Kidney epithelial cell (primary cell): Measurements from ENCODE around the gene MRPS27. TPM values are rescaled to one million over a fixed set of nuclear protein-coding genes. Genes with fewer than 3 reads are reported as not detected.

Experiments
- DNase-seq: peaks from one replicate; pipeline ENCODE4 v3.0.0-alpha.2; 2010; ENCODE audit warnings: low read depth
- H3K27me3 ChIP-seq: 2 replicates; pipeline ENCODE4 v1.6.0; 2011; ENCODE audit warnings: low read length; ENCODE audit not compliant: control insufficient read depth, insufficient read depth
- H3K36me3 ChIP-seq: 2 replicates; pipeline ENCODE4 v1.5.1; 2011; ENCODE audit warnings: low read length; ENCODE audit not compliant: control insufficient read depth, insufficient read depth
- H3K4me3 ChIP-seq: 2 replicates; pipeline ENCODE4 v1.5.1; 2011; ENCODE audit warnings: low read depth, mild to moderate bottlenecking, control low read depth, low read length
- total RNA-seq: library from RNA; depleted of rRNA; stranded (reverse); fragments of >200 nt; gene quantifications from 2 replicates; pipeline ENCODE4 v1.2.3, GENCODE V29; 2015
- TF ChIP-seq, protein P1 (sequence below): IDR thresholded peaks from 2 replicates; pipeline ENCODE4 v1.5.1; 2011; ENCODE audit warnings: mild to moderate bottlenecking, moderate library complexity, low read length, control low read depth, inconsistent platforms; ENCODE audit not compliant: insufficient read depth, poor library complexity, severe bottlenecking

The MRPS27 gene
- total RNA-seq, 1 donor from 2014 or later: 67.3 TPM

DNA sequence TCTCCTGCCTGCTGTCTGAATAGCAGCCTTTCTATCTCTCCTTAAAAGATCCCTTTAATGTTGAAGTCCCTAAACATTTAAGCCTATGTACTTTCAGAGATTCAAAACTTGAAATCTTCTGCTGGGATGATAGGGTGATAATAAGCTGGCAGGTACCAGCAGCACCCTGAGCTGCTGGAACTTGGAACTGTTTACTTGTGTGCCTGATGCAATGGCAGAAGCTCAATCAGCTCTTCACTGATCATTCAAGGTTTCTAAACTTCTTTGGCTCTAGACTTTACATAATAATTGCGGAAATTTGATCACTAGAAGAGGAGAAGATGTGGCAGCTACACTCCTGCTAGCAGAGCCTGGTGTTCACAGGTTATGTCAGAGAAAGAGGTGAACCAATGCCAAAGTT is 27.6 kb downstream of the MRPS27 start:
- no peaks in the 10 kb centered on the region for H3K36me3 ChIP-seq

DNA sequence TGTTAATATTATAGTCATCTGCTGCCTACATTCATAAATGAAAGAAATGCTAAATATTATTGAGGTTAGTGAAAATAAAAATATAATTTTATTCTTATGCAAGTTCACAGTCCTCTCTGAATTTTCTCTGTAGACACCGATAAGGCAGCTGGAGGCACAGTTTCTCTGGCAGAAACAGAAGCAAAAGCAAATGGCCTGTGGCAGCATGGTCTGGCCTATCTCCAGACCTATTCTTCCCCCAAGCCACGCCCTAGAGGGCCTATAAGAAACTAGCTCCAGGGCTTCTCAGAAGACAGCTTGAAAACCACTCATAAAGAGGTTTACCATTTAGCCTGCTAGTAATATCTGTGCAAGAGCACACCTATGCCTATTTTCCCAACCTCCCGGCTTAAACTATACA is 28.4 kb downstream of the MRPS27 start:
- no peak overlapping the region for H3K4me3 ChIP-seq
- TF ChIP-seq, protein P1, sequence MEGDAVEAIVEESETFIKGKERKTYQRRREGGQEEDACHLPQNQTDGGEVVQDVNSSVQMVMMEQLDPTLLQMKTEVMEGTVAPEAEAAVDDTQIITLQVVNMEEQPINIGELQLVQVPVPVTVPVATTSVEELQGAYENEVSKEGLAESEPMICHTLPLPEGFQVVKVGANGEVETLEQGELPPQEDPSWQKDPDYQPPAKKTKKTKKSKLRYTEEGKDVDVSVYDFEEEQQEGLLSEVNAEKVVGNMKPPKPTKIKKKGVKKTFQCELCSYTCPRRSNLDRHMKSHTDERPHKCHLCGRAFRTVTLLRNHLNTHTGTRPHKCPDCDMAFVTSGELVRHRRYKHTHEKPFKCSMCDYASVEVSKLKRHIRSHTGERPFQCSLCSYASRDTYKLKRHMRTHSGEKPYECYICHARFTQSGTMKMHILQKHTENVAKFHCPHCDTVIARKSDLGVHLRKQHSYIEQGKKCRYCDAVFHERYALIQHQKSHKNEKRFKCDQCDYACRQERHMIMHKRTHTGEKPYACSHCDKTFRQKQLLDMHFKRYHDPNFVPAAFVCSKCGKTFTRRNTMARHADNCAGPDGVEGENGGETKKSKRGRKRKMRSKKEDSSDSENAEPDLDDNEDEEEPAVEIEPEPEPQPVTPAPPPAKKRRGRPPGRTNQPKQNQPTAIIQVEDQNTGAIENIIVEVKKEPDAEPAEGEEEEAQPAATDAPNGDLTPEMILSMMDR: no peak
- H3K36me3 ChIP-seq: no peaks in the 10 kb centered on the region
- H3K27me3 ChIP-seq: no peaks in the 10 kb centered on the region
- DNase-seq: no peak

More for the DNA sequence above, 27.6 kb downstream of the MRPS27 start:
- Histone ChIP-seq H3K4me3 (no peak overlapping the region), H3K27me3 (no peaks in the 10 kb centered on the region)
- TF ChIP-seq, protein P1: no peak
- DNase-seq: no peak

DNA sequence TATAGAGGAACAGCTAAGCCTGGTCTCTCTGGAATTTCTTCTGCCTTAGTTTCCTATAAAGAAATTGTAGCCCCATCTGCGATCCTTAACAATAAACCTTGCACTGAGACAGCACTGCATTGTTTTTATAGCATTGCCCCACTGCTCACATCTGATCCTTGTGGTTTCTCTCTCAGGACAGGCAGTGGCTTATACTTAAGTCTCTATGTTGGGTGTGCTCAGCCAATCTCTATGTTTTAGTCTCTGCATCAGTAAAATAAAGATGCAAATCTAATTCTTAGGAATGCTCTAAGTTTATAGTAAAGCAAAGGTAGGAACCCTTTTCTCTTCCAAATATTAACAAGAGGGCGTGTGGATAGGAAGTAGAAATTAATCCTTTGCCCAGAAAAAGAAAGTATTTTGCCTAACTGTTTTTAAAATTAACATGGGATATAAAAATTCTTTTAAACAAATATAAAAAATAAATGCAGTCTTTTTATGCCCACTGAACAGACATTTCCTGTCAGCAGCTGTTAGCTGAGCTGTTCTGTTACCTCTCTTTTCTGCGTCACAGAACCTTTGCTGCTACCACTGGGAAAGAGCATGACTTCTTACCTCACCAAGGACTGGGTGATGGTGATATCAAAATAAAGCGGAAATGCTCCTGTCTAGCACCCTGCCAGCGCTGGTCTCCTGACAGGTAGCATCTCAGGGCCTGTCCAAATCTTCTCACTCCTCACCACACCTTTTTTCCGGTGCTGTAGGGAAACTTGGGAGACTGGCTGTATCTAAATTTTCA is 29.5 kb downstream of the MRPS27 start:
- TF ChIP-seq, protein P1: no peak
- Histone ChIP-seq H3K27me3 (no peaks in the 10 kb centered on the region), H3K4me3 (no peak overlapping the region), H3K36me3 (no peaks in the 10 kb centered on the region)
- DNase-seq: no peak

DNA sequence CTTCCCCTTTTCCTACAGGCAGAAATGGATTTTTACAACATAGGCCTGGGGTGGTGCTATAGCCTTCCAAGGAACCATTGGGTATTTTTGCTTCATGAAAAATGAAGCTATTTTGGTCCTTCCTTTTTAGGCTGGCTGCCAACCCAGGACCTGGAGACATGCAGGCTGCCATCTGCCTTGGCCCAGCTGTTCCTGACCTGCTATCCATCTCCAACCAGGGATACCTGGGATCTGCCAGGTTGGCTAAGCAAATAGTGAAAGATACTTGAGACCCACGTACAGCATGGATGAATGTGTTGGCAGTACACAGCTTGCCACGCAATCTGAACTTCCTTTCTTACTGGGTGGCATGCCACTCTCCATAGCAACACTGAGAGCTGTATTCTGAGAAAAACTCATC is 31.1 kb downstream of the MRPS27 start:
- no peaks in the 10 kb centered on the region for H3K36me3 ChIP-seq
- TF ChIP-seq, protein P1: no peak
- no peak for DNase-seq
- no peak overlapping the region for H3K4me3 ChIP-seq
- H3K27me3 ChIP-seq: no peaks in the 10 kb centered on the region

DNA sequence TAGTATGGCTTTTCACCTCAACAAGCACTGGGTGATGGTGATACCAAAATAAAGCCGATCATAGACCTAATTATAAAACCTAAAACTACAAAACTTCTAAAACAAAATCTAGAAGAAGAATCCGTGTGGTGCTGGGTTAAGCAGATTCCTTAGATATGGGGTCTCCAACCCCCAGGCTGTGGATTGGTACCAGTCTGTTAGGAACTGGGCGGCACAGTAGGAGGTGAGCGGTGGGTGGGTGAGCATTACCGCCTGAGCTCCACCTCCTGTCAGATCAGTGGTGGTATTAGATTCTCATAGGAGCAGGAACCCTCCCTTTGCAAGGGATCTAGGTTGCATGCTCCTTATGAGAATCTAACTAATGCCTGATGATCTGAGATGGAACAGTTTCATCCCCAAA is 33.2 kb downstream of the MRPS27 start:
- no peak overlapping the region for H3K4me3 ChIP-seq
- TF ChIP-seq, protein P1: no peak
- DNase-seq: no peak
- no peaks in the 10 kb centered on the region for H3K36me3 ChIP-seq
- no peaks in the 10 kb centered on the region for H3K27me3 ChIP-seq

DNA sequence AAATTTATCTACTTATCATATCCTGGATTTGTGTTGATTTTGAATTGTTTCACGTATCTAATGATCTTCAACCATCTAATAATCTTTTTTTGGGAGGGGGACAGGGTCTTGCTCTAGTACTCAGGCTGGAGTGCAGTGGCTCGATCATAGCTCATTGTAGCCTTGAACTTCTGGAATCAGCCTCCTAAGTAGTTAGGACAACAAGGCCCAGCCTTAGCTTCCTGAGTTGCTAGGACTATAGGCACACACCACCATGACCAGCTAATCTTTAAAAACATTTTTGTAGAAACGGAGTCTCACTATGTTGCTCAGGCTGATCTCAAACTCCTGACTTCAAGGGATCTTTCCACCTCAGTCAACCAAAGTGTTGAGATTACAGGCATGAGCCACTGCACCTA is 34.6 kb downstream of the MRPS27 start:
- no peaks in the 10 kb centered on the region for H3K27me3 ChIP-seq
- no peak for DNase-seq
- TF ChIP-seq, protein P1: no peak
- no peaks in the 10 kb centered on the region for H3K36me3 ChIP-seq
- H3K4me3 ChIP-seq: no peak overlapping the region
